Stimulated activated naive CD8-positive, alpha-beta T cell treated with anti-CD3 and anti-CD28 coated beads, Interleukin-15, Interleukin-2, amounts not matched to agents 100 U/mL and 50 U/mL, for 24 hours (primary cell): Measurements from ENCODE around the gene PHAF1.

Experiments used
- ATAC-seq: fragments of 150-1000 bp; cut with Tn5 transposase; one replicate; pipeline ENCODE4 v1.10.0; 2021
- DNase-seq: peaks from one replicate; pipeline ENCODE4 v3.0.0; 2021

Gene PHAF1

DNA sequence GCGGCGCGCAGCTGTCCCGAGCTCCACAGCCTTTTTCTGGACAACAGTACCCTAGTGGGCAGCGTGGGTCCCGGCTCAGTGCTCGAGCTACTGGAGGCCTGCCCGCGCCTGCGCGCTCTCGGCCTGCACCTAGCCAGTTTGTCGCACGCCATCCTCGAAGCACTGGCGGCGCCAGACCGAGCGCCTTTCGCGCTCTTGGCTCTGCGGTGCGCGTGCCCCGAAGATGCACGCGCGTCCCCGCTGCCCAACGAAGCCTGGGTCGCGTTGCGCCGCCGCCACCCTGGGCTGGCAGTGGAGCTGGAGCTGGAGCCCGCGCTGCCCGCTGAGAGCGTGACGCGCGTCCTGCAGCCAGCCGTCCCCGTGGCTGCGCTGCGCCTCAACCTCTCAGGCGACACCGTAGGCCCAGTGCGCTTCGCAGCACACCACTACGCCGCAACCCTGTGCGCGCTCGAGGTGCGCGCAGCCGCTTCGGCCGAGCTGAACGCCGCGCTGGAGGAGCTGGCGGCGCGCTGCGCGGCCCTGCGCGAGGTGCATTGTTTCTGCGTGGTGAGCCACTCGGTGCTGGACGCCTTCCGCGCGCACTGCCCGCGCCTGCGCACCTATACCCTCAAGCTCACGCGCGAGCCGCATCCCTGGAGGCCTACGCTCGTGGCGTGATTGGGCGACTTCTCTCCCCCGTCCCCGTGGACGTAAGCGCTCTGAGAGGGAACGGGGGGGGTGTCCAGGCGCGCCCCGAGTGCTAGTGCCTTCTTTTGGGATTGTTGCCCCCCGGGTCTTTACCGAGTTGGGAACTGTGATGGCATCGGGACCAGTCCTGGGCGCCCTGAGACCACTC, 53.6 kb downstream of the PHAF1 start:
- DNase-seq (peak; percentile 53), ATAC-seq (no peak)

DNA sequence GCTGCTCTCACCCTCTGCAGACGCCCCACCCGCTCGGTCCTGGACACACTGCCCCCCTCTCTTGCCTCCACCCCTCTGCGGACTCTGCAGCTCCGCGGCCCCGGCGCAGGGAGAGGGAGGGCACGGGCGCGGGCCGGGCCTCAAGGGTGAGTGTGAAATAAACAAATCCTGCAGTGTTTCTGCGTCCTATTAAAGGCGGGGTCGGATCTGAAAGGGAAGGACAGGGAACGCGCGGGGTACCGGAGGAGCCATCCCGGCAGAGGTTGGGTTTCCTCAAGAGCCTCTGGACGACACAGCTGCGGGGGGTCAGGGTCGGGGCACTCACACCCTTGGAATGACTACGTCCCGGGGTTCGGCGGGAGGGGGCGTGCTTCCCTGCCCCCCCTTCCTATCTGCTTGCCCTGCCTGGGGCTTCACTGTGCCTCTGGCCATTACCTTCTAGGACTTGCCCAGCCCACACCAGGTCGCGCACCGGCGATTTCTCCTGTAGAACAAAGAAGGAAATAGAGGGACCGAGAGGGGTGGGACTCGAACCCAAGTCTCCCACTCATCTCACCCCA, 54.3 kb downstream of the PHAF1 start:
- ATAC-seq, result no peak
- DNase-seq, result no peak

DNA sequence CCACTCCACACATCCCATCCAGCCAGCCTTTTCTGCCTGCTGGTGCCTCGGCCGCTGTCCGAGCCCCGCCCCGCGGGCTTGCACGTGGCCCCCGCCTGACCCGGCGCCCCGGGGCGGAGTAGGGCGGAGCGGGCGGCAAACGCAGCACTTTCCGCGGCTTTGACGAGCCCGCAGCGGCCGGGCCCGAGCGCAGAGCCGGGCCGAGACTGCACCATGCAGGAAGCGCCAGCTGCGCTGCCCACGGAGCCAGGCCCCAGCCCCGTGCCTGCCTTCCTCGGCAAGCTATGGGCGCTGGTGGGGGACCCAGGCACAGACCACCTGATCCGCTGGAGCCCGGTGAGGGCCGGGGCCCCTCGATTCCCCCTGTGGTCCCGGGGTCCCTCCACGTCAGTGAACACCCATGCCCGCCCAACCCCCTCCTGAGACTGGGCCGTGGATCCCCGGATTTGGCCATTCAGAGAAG, 54.9 kb downstream of the PHAF1 start, which contains the start of gene HSF4:
TSS of gene HSF4 (plus strand) at position 147 of the 463 bp plus-strand sequence. CDS start at position 214, 67 bp downstream.
- DNase-seq, result no peak

DNA sequence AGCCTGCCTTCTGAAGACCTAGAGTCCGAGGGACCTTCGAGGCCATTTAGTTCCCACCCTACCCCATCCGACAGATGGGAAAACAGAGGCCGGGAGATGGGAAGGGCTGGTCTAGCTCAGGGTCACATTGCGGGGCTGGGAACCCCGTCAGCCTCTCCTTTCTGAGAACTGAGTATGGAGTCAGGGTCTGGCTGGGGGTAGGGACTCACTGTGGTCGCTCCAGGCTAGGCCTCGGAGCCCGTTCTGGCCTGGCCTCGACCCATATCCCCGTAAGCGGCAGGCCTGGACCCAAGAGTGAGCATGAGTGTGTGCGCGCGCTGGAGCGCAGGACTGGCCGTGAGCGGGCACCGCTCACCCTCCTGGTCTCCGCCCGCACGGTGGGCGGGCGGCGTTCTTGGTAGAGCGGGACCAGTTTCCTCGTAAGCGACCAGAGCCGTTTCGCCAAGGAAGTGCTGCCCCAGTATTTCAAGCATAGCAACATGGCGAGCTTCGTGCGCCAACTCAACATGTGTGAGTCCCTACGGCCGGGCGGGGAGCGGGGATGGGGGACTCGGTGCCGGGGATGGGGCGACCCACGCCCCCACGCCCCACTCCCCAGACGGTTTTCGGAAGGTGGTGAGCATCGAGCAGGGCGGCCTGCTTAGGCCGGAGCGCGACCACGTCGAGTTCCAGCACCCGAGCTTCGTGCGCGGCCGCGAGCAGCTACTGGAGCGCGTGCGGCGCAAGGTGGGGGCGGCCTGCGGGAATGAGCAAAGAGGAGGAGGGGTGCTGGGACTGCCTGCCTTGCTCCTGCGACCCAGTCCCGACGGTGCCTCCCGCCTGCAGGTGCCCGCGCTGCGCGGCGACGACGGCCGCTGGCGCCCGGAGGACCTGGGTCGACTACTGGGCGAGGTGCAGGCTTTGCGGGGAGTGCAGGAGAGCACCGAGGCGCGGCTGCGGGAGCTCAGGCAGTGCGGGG, 55.7 kb downstream of the PHAF1 start:
- DNase-seq, result no peak
- no peak for ATAC-seq

More for the DNA sequence above, 54.9 kb downstream of the PHAF1 start, which contains the start of gene HSF4:
- no peak for ATAC-seq

DNA sequence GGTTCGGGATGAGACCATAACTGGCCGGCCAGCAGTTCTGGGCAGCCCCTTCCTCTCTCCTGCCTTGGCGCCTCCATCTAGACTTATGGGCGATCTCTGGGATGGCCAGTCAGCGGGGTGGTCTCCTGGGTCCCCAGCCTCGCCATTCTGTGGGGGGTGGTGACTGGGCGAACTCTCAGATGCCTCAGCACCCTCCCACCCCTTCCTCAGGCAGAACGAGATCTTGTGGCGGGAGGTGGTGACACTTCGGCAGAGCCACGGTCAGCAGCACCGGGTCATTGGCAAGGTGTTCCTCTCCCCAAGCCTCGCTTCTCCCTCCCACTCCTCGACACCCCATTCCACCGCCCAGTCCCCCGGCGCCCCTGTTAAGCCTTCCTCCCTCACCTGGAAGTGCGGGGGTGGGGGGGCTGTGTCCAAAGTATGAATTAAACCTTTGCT, 56.4 kb downstream of the PHAF1 start:
- ATAC-seq, result no peak
- DNase-seq, result no peak

DNA sequence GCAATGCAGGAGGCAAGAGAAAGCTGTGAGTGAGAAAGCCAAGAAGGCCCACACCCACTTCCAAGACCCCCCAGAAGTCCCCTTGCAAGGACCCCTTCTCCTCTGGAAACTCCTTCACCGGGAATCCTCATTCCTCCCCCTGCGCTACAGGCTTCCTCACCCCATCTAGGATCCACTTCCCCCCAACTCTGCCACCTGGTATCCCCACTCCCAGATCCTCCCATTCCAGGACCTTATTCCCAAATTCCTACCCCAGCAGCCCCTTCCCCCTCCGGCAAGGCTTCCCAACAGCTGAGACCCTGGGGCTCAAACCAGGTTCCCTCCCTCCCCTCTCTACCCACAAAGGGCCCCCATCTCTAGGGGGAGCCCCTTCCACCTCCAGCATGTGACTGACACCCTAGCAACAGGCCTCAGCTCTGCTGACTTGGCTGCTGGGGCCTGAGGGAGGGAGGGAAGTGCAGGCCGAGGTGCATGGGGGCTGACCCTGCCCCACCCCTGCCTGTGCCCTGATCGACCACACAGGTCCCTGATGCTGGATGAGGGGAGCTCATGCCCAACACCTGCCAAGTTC, 56.9 kb downstream of the PHAF1 start:
- ATAC-seq (no peak), DNase-seq (no peak)

DNA sequence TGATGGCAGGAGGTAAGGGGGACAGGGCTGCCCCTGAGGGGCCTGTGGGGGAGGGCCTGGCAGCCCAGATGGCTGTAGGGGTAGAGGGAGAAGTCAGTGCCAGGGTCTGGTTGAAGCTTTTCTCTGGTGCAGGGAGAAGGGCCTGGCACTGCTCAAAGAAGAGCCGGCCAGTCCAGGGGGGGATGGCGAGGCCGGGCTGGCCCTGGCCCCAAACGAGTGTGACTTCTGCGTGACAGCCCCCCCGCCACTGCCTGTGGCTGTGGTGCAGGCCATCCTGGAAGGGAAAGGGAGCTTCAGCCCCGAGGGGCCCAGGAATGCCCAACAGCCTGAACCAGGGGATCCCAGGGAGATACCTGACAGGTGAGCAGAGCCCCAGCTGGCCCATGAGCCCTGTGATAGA, 57.8 kb downstream of the PHAF1 start:
- no peak for DNase-seq
- no peak for ATAC-seq

DNA sequence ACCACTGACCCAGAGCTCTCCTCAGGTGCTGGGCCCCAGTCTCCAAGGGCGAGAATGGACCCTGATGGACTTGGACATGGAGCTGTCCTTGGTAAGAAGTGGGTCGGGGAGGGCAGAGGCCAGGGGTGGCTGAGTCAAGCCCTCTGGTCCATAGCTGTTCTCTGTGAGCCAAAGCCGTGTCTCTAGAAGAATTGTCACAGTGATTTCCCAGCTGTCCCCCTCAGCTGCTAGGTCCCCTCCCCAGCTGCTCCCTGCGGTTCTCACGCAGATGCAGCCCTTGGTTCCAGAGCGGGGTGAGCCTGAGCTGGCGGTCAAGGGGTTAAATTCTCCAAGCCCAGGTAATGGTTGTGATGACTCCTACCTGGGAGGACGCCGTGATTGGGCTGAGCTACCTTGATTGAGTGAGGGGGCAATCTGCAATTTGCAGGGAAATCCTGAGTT, 59.3 kb downstream of the PHAF1 start:
- no peak for DNase-seq
- no peak for ATAC-seq

DNA sequence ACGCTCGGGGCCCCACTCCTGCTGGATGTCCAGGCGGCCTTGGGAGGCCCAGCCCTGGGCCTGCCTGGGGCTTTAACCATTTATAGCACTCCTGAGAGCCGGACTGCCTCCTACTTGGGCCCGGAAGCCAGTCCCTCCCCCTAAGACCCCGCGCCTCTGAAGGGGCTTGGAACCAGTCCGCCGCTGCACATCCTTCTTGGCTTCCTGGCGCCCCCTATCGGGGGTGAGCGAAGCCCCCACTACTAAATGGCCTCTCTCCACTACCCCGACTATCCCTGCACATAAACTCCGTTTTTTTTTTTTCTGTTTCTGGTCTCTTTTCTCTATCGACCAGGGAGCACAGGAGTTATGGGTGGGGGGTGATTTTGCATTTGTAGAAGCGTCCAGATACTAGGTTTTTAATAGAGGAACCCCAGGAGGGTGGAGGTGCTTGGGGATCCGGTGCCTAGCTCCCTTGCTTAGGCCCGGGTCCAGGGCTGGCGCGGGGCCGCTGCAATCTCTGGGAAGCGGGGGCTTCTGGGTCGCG, 60.0 kb downstream of the PHAF1 start:
- DNase-seq, result peak; percentile 74
- no peak for ATAC-seq

DNA sequence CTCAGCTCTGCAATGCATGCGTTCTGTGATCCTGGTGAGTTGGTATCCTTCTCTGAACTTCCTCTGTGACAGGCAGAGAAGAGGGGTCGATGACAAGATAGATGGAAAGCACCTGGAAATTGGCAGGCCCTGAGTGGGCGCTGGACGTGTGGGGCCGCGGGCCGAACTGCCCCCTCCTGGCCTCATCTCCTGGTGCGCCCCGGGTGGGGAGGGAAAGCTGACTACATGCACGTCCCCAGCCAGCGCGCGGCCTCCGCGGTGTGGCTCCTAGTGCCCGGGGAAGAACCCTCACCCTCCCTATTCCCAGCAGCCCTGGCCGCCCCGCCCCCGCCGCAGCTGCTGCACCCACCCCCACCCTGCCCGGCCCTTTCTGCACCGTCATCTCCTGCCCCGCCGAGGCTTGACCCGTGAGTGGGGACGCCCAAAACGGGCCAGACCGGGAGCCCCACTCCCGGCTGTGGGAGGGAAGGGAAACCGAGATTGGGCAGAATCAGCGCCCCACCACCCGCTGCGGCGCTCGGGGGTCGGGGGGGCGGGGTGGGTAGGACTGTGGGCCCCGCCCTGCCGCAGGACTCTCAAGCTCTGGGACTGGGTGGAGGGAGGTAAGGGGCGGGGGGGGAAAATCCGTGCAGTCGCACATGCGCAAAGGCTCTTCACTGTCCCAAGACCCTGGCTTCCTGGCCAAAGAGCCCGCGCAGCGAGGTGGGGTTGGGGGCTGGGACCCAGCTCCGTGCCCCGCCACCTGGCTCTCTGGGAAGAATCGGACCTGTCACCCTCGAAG, 60.6 kb downstream of the PHAF1 start, which contains the start of gene NOL3:
TSS of gene NOL3 (plus strand) at position 371 of the 781 bp plus-strand sequence.
- ATAC-seq (peak; percentile 38), DNase-seq (peak; percentile 81)

DNA sequence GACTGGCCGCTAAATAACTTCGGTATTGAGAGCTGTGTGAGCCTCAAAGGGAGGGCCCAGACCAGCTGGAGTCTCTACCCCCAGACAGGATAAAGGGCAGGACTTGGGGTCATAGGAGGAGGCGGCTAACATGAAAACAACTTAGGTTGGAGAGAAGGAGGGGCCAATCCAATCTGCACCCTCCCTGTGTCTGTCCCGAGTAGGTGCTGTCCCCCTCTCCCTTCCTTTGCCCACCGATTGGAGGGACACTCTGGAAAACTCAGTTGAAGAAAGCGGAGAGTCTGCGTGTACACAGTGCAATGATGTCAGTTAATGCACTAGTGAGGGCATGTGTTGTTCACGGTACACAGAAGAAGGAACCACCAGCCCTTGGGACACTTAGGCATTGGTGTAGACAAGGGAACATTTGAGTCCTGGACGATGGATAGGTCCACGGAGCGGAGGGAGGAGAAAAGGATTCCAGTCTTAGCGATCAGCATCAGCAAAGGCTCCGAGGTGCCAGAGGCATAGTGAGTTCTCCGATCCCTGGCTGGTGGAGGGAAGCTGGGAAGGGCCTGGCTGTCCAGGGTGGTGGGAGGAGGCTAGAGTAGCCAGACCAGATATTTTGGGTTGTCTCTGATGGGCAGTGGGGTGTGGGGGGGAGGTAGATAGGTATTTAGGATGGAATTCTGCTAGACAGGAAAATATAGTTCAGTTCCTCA, 61.4 kb downstream of the PHAF1 start:
- ATAC-seq (no peak), DNase-seq (no peak)

DNA sequence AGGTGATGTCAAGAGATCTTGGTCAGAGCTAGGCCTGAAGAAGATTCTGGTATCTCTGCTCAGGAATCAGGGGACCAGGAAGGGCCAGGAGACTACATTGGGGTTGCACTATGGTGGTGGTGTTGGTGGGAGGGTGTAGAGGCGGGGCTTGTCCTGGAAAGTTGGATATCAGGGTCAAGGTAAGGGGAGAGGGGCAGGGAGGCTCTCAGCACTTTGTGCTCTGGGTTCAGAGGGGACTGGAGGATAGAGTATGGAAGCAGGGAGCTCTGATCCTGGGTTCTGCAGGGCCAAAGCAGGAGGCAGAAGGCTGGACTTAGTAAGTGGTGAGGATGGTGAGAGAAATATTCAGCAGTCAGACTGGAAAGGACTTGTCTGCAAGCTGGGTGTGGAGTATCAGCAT, 63.6 kb downstream of the PHAF1 start:
- ATAC-seq, result no peak

DNA sequence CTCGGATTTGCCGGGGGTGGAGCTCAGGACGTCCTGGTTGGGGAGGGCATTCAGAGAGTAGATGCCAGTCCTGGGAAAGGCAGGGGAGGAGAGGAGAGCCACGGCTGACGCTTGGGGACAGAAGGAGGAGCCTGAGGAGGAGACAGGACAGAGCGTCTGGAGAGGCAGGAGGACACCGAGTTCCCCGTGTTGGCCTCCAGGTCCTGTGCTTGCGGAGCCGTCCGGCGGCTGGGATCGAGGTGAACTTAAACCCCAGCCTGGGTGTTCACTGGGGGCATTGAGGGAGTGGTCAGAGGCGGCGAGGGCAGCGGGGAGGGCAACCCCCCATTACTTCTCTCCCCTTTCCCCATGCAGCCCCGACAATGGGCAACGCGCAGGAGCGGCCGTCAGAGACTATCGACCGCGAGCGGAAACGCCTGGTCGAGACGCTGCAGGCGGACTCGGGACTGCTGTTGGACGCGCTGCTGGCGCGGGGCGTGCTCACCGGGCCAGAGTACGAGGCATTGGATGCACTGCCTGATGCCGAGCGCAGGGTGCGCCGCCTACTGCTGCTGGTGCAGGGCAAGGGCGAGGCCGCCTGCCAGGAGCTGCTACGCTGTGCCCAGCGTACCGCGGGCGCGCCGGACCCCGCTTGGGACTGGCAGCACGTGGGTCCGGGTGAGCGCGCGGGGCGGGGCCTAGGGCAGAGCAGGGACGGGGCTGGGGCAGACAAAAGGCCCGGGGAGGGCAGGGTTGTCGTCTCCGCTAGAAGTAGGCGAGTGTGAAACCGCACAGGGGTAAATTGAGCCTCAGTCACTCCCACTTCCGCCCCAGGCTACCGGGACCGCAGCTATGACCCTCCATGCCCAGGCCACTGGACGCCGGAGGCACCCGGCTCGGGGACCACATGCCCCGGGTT, 64.3 kb downstream of the PHAF1 start:
- ATAC-seq (peak; percentile 63), DNase-seq (peak; percentile 73)

More for the DNA sequence above, 63.6 kb downstream of the PHAF1 start:
- no peak for DNase-seq

DNA sequence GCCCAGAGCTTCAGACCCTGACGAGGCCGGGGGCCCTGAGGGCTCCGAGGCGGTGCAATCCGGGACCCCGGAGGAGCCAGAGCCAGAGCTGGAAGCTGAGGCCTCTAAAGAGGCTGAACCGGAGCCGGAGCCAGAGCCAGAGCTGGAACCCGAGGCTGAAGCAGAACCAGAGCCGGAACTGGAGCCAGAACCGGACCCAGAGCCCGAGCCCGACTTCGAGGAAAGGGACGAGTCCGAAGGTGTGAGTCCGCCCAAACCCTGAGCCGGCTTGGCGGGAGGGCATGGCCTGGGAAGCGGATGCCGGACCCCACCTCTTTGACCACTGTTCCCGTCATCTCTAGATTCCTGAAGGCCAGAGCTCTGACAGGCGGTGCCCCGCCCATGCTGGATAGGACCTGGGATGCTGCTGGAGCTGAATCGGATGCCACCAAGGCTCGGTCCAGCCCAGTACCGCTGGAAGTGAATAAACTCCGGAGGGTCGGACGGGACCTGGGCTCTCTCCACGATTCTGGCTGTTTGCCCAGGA, 65.0 kb downstream of the PHAF1 start:
- DNase-seq (no peak), ATAC-seq (peak; percentile 4)

DNA sequence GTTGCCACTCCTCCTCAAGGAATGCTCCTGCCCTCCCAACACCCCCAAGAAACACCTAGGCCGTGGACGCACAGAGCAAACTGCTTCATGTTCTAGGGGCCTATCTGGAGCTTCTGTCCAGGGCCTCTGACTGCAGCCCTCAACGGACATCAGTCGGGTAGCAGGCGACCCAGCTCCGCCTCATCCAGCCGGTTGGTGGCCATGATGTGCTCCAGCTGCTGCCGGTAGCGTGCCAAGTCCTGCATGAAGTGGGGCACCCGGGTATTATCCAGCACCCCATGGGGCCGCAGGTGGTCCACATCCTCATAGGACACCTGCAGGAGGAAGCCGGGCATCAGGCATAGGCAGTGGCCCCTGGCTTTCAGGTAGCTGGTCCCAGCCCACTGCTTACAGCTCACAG, 66.9 kb downstream of the PHAF1 start:
- DNase-seq (no peak), ATAC-seq (no peak)

DNA sequence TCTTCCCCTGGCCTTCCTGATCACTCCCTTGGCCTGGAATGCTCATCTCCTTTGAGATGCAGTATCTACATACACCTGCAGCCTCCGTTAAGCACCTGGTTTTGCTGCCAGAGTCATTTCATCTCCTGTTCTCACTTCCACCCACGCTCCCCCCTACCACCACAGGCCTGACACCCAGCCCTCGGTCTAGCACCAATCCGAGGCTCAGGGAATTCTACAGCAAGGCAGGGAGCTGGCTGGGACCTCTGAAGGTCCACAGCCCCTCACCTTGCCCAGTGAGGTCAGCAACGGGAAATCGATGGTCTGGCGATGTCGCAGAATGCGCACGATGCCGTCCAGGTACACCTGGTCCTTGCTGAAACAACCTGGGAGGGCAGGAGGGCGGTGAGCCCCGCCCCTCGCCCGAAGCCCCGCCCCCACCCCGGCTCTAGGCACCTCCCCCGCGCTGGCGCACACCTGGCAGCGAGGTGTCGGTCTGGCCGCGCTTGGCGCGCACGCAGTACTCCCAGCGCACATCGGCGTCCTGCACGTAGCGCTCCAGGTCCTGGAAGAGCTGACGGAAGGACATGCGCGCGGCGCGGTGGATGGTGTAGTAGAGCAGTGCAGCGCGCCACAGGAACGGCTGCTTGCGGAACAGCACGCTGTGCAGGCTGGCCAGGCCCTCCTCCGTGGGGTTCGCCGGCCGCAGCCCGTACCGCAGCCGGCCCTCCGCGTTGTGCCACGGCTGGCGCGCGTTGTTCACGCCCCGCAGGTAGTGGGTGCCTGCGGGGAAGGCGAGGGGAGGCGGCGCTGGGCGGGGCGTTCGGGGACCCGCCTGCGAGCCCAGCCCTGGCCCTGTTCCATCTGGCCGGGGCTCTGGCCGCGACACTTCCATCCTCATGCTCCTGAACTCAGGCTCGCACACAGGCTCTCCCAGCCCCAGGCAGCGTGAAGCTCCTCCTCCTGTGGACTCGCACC, 68.3 kb downstream of the PHAF1 start:
- ATAC-seq (peak; percentile 50), DNase-seq (peak; percentile 53)

DNA sequence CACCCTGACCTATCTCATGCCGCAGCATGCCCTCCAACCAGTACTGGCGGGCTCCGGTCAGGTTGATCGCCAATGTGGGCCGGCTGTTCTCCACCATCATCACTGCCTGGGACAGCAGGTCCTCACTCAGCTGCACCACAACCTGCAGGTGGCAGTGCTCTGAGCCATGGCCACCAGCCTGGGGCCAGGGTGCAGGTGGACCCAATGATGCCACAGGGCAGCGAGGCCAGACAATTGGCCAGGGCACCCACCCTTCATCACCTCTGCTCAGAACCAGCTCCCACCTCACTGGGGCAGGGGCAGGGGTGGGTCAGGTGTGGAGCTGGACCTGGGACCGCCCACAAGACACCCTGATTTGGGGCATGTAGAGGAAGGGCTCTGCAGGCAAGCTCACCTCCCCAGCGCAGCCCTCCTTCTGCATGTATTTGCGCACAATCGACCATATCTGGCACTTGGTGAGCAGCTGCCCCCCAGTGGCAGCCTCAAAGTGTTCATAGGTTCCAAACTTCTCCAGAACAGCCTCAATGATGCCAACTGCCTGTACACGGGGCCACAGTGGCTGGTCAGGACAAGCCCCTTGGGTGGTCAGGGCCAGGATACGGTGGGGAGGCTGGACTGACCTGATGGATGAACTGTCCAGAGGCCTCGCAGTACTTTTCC, 69.8 kb downstream of the PHAF1 start:
- DNase-seq (no peak), ATAC-seq (no peak)
